IPS-18c (cell line): ENCODE results near the gene NHLRC4.

ENCODE experiments used
- H3K4me3 ChIP-seq: 2 replicates; pipeline ENCODE4 v1.7.0; 2013; ENCODE audit warnings: low read depth, mild to moderate bottlenecking, low read length, moderate library complexity; ENCODE audit not compliant: insufficient read depth
- H3K9me3 ChIP-seq: one replicate; pipeline ENCODE4 v1.6.1; 2013; ENCODE audit warnings: mild to moderate bottlenecking, low read length, moderate library complexity; ENCODE audit not compliant: control insufficient read depth, insufficient read depth

NHLRC4 gene

GRCh38 chr16:544517-544916 is 22.3 kb upstream of the NHLRC4 start:
- no peak overlapping the region for H3K4me3 ChIP-seq

GRCh38 chr16:546909-547770 is 19.7 kb upstream of the NHLRC4 start:
- Histone ChIP-seq H3K9me3 (peaks cover 2% of the 10 kb centered on the region), H3K4me3 (no peak overlapping the region)

More at GRCh38 chr16:544517-544916, 22.3 kb upstream of the NHLRC4 start:
- peaks cover 2% of the 10 kb centered on the region for H3K9me3 ChIP-seq

GRCh38 chr16:548586-548985 is 18.2 kb upstream of the NHLRC4 start:
- no peak overlapping the region for H3K4me3 ChIP-seq
- H3K9me3 ChIP-seq, result peaks cover 2% of the 10 kb centered on the region

GRCh38 chr16:549544-550263 is 17.1 kb upstream of the NHLRC4 start:
- Histone ChIP-seq H3K4me3 (no peak overlapping the region), H3K9me3 (peaks cover 2% of the 10 kb centered on the region)

GRCh38 chr16:551210-551609 is 15.6 kb upstream of the NHLRC4 start:
- no peak overlapping the region for H3K4me3 ChIP-seq
- peaks cover 2% of the 10 kb centered on the region for H3K9me3 ChIP-seq

- H3K9me3 ChIP-seq, result peaks cover 2% of the 10 kb centered on the region
- no peak overlapping the region for H3K4me3 ChIP-seq
Measured at GRCh38 chr16:552171-552570, 14.6 kb upstream of the NHLRC4 start.

GRCh38 chr16:553601-554296 is 13.1 kb upstream of the NHLRC4 start:
- no peak overlapping the region for H3K4me3 ChIP-seq

GRCh38 chr16:554297-554621 is 12.5 kb upstream of the NHLRC4 start:
- Histone ChIP-seq H3K4me3 (no peak overlapping the region), H3K9me3 (no peaks in the 10 kb centered on the region)

More at GRCh38 chr16:553601-554296, 13.1 kb upstream of the NHLRC4 start:
- H3K9me3 ChIP-seq, result no peaks in the 10 kb centered on the region

GRCh38 chr16:554640-555365 is 12.0 kb upstream of the NHLRC4 start:
- Histone ChIP-seq H3K9me3 (no peaks in the 10 kb centered on the region), H3K4me3 (no peak overlapping the region)

GRCh38 chr16:555528-556473 is 11.0 kb upstream of the NHLRC4 start:
- H3K9me3 ChIP-seq, result no peaks in the 10 kb centered on the region
- no peak overlapping the region for H3K4me3 ChIP-seq

- H3K4me3 ChIP-seq, result no peak overlapping the region
- H3K9me3 ChIP-seq, result no peaks in the 10 kb centered on the region
Measured at GRCh38 chr16:556474-557173, 10.2 kb upstream of the NHLRC4 start.

GRCh38 chr16:557463-558297 is 9.1 kb upstream of the NHLRC4 start:
- Histone ChIP-seq H3K9me3 (no peaks in the 10 kb centered on the region), H3K4me3 (no peak overlapping the region)

- Histone ChIP-seq H3K4me3 (no peak overlapping the region), H3K9me3 (no peaks in the 10 kb centered on the region)
Measured at GRCh38 chr16:558298-559020, 8.3 kb upstream of the NHLRC4 start.

GRCh38 chr16:559021-559380 is 7.8 kb upstream of the NHLRC4 start:
- H3K9me3 ChIP-seq, result no peaks in the 10 kb centered on the region
- H3K4me3 ChIP-seq, result no peak overlapping the region
